Measurements from ENCODE around the gene MSRB1.
"Not testable (repeated sequence)": the region's sequence is repeated elsewhere in the genome, so short reads cannot be mapped to it uniquely, and the experiment has no call there.

Gene MSRB1

DNA sequence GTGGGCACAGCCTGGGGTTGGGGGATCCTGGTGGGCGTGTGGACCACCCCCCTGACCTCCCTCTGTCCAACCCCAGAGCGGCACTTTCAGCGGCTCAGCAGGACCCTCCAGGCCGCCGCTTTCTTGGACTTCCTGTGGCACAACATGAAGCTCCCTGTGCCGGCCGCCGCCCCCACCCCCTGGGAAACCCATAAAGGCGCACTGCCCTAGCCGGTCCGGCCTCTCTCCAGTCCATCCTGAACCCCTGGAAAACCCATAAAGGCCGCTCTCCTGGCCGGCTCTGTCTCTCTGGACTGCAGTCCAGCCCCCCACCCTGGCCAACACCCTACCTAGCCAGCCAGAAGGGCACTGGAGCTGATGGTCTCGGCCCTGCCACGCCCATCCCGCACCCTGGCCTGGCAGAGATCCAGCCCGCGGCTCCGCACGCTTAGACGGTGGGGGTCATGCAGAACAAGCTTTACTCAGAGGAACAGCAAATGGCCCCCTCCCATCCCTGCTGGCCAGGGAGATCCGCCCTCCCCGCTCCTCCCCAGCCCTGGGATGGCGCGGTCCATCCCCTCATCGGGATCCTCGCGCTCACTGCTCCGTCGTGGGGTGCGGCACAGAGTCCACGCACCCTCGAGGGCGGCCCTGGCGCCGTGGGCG, 35.6 kb upstream of the MSRB1 start:
- no peak for DNase-seq

DNA sequence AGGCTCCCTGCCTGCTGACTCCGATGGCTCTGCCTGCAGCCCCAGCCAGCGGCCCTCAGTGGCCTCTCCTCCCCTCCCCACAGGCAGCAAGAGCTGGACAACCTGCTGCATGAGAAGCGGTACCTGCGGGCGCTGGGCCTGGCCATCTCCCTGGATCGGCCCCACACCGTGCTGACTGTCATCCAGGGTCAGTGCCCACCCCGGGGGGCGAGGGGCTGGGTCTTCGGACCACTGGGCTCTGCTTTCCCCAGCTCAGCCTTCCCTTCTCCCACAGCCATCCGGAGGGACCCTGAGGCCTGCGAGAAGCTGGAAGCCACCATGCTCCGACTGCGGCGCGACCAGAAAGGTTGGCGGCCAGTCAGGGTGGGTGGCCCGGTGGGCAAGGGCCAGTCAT, 34.9 kb upstream of the MSRB1 start:
- no peak for DNase-seq

GRCh38 chr16:1976951-1977874, 34.2 kb upstream of the MSRB1 start:
- DNase-seq = no peak

DNA sequence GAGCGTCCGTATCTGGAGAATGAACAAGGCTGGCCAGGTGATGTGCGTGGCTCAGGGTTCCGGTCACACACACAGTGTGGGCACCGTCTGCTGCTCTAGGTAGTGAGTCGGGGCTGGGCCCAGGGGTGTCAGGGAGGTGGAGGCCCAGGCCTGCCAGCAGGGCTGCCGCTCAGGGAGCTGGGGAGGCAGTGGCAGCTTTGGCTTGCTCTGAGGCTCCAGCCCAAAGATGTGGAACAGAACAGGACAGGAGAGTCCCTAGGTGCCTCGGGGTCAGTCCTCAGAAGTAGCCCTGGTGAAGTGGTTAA, 33.2 kb upstream of the MSRB1 start:
- no peak for DNase-seq

- DNase-seq = no peak
Observed at GRCh38 chr16:1975432-1976215, 32.6 kb upstream of the MSRB1 start.

DNA sequence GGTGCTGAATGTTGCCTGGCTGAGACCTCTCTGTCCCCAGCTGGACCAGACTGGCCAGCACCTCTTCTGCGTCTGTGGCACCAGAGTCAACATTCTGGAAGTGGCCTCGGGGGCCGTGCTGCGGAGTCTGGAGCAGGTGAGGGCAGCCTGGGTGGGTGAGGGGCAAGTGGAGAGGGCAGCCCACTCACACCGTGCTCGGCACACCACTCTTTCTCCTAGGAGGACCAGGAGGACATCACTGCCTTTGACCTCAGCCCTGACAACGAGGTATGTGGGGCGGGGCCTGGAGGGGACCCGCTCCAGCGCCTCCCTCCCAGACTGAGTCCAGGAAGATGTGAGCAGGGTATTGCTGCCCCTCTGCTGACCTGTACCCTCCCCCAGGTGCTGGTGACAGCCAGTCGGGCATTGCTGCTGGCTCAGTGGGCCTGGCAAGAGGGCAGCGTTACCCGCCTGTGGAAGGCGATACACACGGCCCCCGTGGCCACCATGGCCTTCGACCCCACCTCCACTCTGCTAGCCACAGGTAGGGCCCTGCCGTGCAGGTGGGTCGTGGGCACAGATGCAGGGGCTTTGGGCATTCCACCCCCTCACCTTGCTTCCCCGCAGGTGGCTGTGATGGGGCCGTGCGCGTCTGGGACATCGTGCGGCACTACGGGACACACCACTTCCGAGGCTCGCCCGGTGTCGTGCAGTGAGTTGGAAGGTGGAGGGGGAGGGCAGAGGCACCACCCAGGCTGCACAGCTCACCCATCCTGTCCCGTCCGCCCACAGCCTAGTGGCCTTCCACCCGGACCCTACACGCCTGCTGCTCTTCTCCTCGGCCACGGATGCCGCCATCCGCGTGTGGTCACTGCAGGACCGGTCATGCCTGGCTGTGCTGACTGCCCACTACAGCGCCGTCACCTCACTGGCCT, 31.4 kb upstream of the MSRB1 start:
- no peak for DNase-seq

GRCh38 chr16:1973461-1974156, 30.6 kb upstream of the MSRB1 start:
- no peak for DNase-seq

DNA sequence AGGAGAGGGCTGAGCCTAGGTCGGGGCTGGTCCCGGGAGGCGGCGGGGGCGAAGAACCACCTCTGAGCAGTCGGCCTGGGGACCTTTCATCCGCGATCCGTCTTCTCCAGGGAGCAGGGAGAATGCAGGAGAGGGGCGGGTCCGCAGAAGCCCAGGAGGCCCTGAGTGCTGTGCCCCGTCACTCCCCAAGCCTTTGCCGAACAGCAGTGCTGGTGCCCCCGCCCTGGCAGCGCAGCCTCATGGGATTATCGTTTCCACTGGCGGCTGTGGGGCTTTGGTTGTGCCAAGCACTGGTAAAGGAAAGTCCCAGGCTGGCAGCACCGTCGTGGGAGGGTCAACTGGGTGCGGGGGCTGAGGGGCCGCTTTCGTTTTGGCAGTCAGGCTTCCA, 29.5 kb upstream of the MSRB1 start:
- peak; percentile 14 for DNase-seq

GRCh38 chr16:1971796-1972489, 28.9 kb upstream of the MSRB1 start, which contains the start of gene TBL3:
Gene TBL3 (plus strand): TSS chr16:1972053. CDS start chr16:1972165, 112 bp downstream.
- DNase-seq = peak; percentile 94

DNA sequence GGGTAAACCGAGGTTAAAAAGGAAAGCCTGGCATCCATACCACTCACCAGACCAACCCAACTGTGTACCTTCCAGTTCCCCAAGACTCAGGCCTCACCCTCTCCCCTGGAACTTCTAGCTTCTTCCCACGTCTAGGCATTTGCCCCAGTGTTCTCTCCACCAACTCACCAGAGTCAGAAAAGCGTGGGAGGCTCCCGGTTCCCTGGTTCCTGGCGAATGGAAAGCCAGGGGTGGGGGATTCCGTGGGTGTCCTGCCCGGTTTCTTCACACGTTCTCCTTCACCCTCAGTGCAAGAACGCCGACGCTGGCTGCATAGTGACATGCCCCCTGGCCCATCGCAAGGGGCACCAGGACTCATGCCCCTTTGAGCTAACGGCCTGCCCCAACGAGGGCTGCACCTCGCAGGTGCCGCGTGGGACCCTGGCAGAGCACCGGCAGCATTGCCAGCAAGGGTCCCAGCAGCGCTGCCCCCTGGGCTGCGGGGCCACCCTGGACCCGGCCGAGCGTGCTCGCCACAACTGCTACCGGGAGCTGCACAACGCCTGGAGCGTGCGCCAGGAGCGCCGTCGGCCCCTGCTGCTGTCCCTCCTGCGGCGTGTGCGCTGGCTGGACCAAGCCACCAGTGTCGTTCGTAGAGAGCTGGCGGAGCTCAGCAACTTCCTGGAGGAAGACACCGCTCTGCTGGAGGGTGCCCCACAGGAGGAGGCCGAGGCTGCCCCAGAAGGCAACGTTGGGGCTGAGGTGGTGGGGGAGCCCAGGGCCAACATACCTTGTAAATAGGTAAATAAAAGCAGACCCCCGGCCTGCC, 25.4 kb upstream of the MSRB1 start:
- no peak for DNase-seq

DNA sequence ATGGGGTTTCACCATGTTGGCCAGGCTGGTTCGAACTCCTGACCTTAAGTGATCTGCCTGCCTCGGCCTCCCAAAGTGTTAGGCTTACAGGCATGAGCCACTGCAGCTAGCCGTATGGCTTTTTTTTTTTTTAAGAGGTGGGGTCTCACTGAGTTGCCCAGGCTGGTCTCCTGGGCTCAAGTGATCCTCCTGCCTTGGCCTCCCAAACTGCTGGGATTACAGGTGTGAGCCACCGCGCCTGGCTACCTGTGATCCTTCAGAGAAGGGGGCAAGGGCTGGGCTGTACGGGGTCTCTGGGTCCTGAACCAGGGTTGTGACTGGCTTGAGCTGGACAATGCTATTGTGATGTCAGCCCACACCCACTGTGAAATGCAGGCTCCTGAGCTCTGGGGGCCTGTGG, 23.5 kb upstream of the MSRB1 start, which contains the start of gene RNF151:
TSS of gene RNF151 (plus strand) at position 397 of the 400 bp plus-strand sequence. CDS start 26 bp downstream, outside the sequence.
- no peak for DNase-seq

GRCh38 chr16:1965396-1966001, 22.5 kb upstream of the MSRB1 start:
- DNase-seq = no peak

- peak; percentile 99 for DNase-seq
Observed at GRCh38 chr16:1964506-1965395, 21.8 kb upstream of the MSRB1 start, which contains the start of gene RPS2. Gene RPS2 (minus strand): TSS chr16:1964826. CDS start chr16:1964625, 201 bp downstream.

DNA sequence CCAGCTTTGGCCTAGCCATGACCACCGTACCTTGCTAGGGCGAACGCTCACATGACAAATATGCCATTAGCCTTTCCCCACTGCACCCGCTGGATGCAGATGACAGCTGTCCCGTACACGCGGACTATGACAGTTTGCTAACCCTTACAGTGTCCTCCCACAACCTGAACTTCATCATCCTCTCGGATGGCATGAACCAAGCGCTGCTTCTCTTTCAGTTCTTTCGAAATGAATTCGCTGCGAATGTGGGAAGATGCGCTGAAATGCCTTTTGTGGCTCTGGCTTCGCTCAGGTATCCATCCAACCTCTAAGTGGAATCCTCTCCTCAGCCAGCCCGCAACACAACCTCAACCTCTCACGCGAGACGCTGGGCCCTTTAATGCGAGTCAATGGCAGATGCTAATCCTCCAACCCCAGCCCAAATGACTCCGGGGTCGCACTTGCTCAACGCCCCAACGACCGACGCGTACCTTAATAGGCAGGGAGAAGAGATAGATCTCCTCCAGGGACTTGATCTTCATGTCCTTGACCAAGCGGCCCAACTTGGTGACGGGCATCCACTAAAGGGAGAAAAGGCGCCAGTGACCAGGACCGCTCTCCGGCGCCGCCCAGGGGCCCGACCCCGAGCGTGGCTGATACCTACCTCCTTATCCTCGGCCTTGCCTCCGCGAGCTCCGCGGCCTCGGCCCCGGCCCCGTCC, 21.0 kb upstream of the MSRB1 start:
- peak; percentile 40 for DNase-seq

DNA sequence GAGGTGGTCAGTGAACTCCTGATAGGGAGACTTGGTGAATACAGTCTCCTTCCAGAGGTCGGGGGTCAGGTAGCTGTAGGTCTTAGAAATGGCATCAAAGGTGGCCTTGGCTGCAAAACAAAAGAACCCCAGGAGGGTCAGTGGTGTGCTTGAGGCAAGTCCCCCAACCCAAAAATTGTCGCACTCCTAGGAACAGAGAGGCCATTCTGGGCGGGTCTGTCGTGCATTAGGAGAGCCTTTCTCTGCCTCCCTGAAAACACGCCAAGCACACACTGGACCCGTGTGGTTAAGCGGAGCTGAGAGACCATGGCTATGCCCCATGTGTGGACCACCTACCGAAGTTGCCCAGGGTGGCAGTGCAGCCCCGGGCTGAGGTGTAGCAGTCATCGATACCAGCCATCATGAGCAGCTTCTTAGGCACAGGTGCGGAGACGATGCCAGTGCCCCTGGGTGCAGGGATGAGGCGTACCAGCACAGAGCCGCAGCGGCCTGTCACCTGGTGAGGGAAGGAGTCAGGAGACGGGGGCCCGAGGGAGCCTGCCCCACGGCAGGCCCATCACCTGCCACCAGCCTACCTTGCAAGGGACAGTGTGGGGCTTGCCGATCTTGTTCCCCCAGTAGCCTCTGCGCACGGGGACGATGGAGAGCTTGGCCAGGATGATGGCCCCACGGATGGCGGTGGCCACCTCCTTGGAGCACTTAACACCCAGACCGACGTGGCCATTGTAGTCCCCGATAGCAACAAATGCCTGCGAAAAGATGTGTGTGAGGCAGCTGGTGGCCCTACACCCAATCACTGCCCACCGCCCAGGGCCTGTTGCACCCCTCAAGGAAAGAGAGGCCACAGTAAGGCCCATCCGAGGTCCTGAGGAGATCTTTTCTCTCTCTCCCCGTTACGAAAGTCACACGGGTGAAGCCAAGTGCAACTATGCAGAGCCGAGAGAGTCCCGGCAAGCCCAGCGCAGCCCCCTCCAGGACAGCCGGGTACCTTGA, 19.5 kb upstream of the MSRB1 start:
- not testable (repeated sequence) for DNase-seq

- DNase-seq = peak; percentile 25
Observed at GRCh38 chr16:1961651-1962067, 18.7 kb upstream of the MSRB1 start.

Measured in stimulated activated naive CD4-positive, alpha-beta T cell treated with Interleukin-2 at 50 U/mL for 16 hours (primary cell).